ENCODE data around the gene KCNK18.
"Not testable (repeated sequence)": the region's sequence is repeated elsewhere in the genome, so short reads cannot be mapped to it uniquely, and the experiment has no call there.

Gene KCNK18

DNA sequence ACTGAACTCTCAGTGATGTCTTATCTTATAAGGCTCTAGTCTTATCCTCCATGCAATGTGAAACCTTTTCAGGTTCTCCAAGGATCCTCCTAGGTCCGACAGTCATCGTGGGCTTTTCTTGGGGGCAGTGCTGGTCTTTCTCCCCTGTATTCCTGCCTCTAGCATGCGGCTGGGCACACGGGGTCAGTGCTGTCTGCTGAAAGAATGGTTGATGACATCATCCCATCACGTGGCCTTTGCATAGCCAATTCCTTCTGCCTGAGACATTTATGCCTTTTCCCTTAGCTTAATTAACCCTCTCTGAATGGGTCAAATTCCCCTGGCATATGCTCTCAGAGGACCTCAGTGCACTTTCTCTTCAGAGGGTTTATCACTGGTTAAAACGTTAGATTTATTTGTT lies 27.0 kb upstream of the KCNK18 start:
- no peak for DNase-seq (ENCODE audit: low spot score)

DNA sequence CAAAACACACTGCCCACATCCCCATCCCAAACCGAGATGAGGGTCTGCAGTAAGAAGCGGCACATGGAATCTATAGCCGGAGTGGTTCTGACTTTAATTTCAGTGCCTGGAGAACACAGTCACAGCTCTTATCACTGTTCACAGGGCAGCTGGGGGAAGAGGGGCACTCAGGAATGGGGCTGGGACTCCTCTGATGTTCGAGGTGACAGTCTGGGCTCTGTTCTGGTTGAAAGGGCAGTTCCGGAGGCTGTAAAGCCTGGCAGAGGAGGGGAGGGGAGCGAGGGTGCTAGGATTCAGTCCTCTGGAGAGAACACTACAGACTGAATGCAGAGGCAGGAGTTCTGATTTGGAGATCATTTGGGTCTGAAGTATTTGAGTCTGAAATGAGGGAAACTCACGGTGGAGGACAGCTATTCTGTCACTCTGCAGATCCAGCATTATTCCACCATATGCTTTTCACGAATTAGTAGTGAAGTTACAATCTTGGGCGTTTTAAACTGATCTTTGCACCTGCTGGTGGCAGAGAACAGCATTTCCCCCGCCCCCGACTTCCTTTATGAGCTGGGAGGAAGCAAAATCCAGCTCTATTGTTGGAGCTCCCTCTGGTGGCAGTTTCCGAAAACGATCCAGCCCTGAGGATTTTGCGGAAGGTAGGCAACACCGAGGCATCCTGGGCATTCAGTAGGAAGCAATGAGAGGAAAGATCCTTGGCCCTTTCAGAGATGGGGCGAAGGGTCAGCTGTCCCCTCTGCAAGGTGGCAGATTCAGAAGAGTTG lies 22.7 kb upstream of the KCNK18 start:
- DNase-seq (ENCODE audit: low spot score): peak; percentile 78

DNA sequence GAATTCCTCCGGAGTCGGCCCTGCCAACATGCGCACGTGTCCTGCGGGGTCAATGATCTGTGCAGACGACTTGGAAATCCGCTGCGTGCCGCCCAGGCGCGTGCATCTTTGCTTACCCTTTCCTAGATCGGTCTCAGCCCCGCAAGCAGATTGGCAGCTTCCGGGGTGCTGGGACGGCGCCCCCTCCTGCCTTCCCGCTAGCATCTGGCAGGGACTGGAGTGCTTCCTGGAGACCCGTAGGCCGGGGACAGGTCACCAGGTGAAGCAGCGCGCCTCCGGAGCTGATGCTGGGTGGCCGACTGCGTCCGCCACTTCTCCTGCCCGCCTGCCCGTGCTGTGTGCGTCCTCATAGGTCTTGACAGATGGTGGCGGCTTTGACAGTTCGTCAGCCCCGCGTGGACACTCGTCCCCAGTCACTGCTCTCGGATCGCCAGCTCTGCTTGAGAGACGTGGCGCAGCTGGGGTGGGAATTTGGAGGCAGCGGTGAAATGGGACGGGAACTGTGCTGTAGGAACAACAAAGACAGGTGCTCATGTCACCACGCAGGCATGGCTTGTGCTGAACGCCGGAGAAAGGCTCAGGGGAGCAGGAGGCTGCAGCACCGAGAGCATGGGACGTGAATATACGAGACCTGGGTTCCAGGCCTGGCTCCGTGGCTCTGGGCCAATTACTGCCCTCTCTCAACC lies 21.9 kb upstream of the KCNK18 start:
- DNase-seq (ENCODE audit: low spot score): no peak

DNA sequence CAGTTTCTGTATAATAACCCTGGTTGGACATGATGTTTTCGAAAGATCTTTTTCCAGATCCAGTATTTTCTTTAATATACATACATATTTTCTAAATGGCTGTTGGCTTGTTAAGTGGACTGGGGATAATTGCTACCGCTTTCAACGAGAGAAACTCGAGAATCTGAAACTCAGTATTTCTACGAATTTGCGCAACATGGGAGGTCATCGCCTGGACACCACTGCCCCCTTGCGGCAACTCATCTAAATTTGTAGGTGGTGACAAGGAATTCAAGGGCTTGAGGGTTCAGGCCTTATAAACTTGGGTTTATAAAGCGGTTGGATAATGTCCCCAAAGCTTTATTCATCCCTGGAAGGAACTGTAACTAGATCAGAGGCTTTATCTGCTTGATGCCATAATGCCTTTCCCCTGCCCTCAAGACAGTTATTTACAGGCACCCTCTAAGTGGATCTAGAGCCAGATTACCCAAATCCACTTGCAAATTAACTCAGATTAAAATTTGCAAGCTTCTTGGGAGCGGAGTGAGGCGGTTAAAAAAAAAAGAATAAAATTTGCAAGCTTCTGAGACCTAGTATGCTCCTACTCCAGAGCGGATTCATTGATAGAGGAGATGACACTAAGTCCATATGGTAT lies 21.3 kb upstream of the KCNK18 start:
- DNase-seq (ENCODE audit: low spot score): peak; percentile 65

DNA sequence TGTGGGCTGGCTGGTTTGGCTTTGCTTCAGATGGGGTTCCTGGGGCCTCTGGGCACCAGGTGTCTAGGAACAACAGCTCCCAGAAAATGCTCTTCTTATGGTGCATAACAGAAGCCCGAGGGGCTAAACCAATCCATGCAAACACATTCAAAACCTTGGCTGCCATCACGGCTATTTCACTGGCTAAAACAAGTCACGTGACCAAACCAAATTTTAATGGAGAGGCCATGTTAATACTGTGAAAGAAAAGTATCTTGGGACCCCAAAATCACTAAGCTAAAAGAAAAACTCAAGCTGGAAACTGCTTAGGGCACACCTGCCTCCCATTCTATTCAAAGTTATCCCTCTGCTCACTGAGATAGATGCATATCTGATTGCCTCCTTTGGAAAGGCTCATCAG lies 19.1 kb upstream of the KCNK18 start:
- no peak for DNase-seq (ENCODE audit: low spot score)

DNA sequence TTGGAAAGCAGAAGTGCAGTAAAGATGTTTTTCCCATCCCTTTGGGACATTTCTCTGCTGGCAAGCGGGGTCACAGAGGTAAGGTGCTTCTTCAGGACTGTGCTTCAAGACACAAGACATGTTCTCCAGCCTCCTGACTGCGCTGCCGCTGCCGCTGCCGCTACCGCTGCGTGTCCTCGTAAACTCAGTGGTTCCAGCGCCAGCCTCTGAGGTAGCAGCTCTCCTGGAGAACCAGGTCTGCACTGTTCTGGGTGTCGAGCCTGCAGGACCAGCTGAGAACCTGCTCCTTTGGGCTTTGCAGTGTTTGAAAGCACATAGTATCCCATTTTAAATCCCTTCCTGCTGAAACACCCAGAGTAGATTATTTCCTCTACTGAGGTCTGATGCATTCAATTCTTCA lies 13.0 kb upstream of the KCNK18 start:
- no peak for DNase-seq (ENCODE audit: low spot score)

- no peak for DNase-seq (ENCODE audit: low spot score)
Measured at GRCh38 chr10:117184821-117185220, 12.5 kb upstream of the KCNK18 start.

GRCh38 chr10:117185817-117186216 lies 11.5 kb upstream of the KCNK18 start:
- DNase-seq (ENCODE audit: low spot score): not testable (repeated sequence)

DNA sequence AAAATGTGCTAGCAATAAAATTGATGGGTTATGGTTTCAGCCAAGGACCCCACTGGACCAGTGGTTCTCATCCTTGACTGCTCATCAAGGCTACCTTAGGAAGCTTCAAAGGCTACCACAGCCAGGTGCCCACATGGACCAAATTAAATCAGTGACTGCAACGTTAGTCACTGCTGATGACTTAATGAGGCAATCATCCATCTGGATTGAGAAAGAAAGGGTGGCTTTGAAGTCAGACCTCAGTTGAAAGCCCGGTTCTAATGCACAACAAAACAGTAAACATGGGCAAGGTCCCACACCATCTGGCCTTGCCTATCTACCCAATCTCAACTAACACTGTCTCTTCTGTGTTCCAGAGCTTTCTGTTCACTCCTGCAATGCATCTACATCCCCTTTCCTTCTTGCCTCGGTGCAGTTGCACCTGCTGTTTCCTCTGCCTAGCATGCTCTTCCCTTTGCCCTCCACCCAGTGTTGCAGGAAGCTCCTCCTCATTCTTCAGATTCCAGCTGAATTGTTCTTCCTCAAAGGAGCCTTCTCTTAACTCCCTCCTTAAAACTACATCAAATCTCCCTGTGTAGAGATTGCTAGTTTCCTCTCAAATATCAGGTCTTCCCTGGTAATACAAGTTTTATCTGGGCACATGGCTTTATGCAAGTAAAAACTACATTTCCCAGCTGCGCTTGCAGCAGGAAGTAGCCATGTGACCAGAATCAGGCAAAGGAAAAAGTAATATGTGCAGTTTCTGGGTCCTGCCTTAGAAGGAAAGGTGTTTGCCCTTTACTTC lies 10.3 kb upstream of the KCNK18 start:
- no peak for DNase-seq (ENCODE audit: low spot score)

GRCh38 chr10:117188371-117188770 lies 8.9 kb upstream of the KCNK18 start:
- DNase-seq (ENCODE audit: low spot score): no peak

DNA sequence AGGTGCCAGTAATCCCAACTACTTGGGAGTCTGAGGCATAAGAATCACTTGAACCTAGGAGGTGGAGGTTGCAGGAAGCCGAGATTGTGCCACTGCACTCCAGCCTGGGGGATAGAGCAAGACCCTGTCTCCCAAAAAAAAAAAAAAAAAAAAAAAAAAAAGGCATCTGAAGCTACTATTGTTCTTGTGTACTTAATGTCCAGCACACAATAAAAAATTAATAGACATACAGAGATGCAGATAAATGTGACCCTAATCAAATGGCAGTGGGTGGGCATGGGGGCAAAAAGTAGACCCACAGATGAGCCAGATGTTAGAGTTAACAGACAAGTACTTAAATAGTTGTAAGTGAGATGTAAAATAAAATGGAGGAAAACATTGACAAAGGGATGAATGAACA lies 7.7 kb upstream of the KCNK18 start:
- DNase-seq (ENCODE audit: low spot score): no peak

DNA sequence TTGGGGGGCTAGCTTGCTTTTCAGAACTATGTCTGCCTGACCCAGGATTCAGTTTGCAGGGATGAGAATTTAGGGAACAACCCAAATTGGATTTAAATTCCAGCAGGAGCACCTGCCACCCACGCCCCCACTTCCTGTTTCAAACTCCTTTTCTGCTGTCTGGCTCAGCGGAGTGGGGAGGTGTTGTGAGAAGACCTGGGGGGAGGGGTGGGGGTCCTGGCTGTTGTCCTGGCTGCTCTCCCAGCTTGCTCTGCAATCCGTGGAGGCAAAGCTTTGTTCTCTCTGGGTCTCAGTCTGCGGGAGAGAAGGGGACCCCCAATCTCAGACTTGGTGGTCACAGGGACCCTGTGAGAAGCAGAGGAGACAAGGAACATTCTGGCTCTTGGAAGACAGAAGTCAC lies 799 bp downstream of the KCNK18 start:
- no peak for DNase-seq (ENCODE audit: low spot score)

GRCh38 chr10:117201826-117202225 lies 4.5 kb downstream of the KCNK18 start:
- no peak for DNase-seq (ENCODE audit: low spot score)

- no peak for DNase-seq (ENCODE audit: low spot score)
Measured at GRCh38 chr10:117204316-117204715, 7.0 kb downstream of the KCNK18 start.

GRCh38 chr10:117212176-117212575 lies 14.9 kb downstream of the KCNK18 start:
- DNase-seq (ENCODE audit: low spot score): no peak

- DNase-seq (ENCODE audit: low spot score): no peak
Measured at GRCh38 chr10:117214401-117214800, 17.1 kb downstream of the KCNK18 start.

DNA sequence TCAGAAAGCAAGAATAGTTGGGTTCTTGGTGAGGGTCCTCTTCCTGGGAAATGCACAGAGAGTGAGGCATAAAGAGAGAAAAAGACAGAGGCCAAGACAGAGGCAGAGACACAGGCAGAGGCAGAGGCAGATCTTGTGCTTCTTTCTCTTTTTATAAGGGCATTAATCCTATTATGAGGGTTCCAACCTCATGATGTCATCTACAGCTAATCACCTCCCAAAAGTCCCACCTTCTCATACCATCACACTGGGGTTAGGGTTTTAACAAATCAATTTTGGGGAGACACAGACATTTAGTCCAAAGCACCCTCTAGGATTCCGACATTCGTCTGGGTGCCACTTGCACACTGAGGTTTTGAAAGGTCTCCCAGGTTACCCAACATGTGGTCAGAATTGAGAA lies 17.8 kb downstream of the KCNK18 start:
- no peak for DNase-seq (ENCODE audit: low spot score)

DNA sequence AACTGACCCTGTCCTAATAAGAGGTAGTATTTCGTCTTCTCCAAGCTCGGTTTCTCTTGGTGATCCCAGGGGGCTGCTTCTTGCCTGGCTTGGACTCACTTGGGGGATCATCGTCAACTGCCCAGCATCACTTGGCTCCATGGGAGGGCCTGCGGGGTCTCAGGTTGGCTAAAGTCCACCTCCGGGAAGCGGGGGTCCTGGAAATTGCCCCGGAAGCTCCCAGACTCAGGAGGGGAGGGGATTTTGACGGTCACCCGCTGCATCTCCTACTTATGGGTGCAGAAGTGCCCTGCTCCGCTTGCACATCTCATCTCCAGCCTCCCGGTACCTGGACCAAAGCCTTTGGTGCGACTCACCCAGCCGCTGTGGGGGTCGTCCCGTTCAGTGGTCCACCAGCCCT lies 18.7 kb downstream of the KCNK18 start:
- no peak for DNase-seq (ENCODE audit: low spot score)

- DNase-seq (ENCODE audit: low spot score): peak; percentile 57
Measured at GRCh38 chr10:117216611-117217195, 19.4 kb downstream of the KCNK18 start.

DNA sequence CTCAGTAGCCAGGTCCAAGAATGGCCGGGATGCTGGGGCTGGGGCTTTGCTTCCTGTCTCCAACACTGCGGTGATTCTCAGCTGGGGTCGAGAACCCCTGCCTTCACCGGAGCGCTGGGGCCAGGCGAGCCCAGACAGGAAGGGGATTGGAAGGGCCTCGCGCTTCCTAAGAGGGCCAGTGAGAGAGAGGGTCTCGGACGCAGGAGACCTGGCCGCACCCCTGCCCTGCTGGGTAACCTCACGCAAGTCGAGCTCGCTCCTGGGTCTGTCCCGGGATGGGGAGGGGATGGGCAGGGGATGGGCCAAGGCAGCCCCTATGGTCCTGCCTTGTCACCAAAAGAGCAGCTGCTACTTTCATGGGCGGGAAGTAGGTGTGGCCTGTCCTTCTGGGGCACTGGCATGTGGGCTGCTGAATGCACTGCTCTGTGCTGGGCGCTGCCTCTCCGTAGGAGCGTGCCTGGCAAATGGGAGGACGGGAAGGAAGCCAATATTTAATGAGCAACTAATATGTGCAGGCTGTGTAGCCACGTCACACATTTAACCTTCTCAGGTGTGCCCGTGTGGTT lies 20.0 kb downstream of the KCNK18 start:
- DNase-seq (ENCODE audit: low spot score): peak; percentile 9

GRCh38 chr10:117218654-117219053 lies 21.4 kb downstream of the KCNK18 start:
- no peak for DNase-seq (ENCODE audit: low spot score)

Measured in CD4-positive, alpha-beta T cell treated with Interleukin-6 at 100 ng/mL for 8 hours (primary cell).